Caco-2 (cell line): ENCODE data around the gene SRRM2. TPM values are rescaled to one million over a fixed set of nuclear protein-coding genes. Genes with fewer than 3 reads are reported as not detected.

Experiments used
- BruUV-seq: library from RNA; stranded (reverse); fragments of 400-500 nt; replicated peaks from 2 replicates; lab custom pipeline; 2021; lab: Mats Ljungman, UMichigan
- CTCF ChIA-PET: fragments of 300-600 bp; sonication (Branson Sonifier 250); formaldehyde crosslinking; loops from one replicate; lab custom pipeline; 2022; ENCODE audit warnings: antibody characterized with exemption; lab: Charles Lee
- POLR2A ChIA-PET: fragments of 300-600 bp; sonication (Branson Sonifier 250); formaldehyde crosslinking; loops from one replicate; lab custom pipeline; 2022; ENCODE audit warnings: antibody characterized with exemption; lab: Charles Lee
- DNase-seq, 2 experiments: peaks; one replicate each; pipeline versions ENCODE4 v3.0.0 to v3.0.0-alpha.2; 2020 to 2022
- H3K27me3 ChIP-seq: replicated peaks from 2 replicates; pipeline ENCODE4 v1.6.0; 2011; ENCODE audit warnings: low read length; ENCODE audit not compliant: control insufficient read depth, insufficient read depth
- H3K36me3 ChIP-seq: 2 replicates; pipeline ENCODE4 v1.5.1; 2011; ENCODE audit warnings: low read length; ENCODE audit not compliant: control insufficient read depth, insufficient read depth
- H3K4me1 ChIP-seq: fragments of 250-450 bp; sonication (Bioruptor Pico); 2 replicates; pipeline ENCODE4 v1.5.1; 2020; ENCODE audit warnings: mild to moderate bottlenecking
- H3K4me3 ChIP-seq: 2 replicates; pipeline ENCODE4 v1.5.1; 2011; ENCODE audit warnings: low read depth, mild to moderate bottlenecking, control low read depth, low read length
- H3K9me3 ChIP-seq: fragments of 250-450 bp; sonication (Bioruptor Pico); 2 replicates; pipeline ENCODE4 v1.5.1; 2020; ENCODE audit warnings: mild to moderate bottlenecking, moderate library complexity
- H3K27ac Mint-ChIP-seq: one replicate; pipeline ENCODE4 v1.8.0; 2022; ENCODE audit warnings: mixed read lengths; ENCODE audit not compliant: unreplicated experiment
- H3K27me3 Mint-ChIP-seq: one replicate; pipeline ENCODE4 v1.8.0; 2022; ENCODE audit warnings: mixed read lengths; ENCODE audit not compliant: insufficient read depth, unreplicated experiment
- H3K36me3 Mint-ChIP-seq: one replicate; pipeline ENCODE4 v1.8.0; 2022; ENCODE audit warnings: mild to moderate bottlenecking, mixed read lengths; ENCODE audit not compliant: insufficient read depth, unreplicated experiment
- H3K4me1 Mint-ChIP-seq: one replicate; pipeline ENCODE4 v1.8.0; 2022; ENCODE audit warnings: low read depth, mixed read lengths; ENCODE audit not compliant: unreplicated experiment
- H3K4me3 Mint-ChIP-seq: one replicate; pipeline ENCODE4 v1.8.0; 2022; ENCODE audit warnings: mild to moderate bottlenecking, moderate library complexity, mixed read lengths; ENCODE audit not compliant: unreplicated experiment
- H3K9me3 Mint-ChIP-seq: one replicate; pipeline ENCODE4 v1.8.0; 2022; ENCODE audit warnings: mixed read lengths; ENCODE audit not compliant: unreplicated experiment
- CTCF ChIP-seq, 2 experiments: fragments of 200-600 bp in 1 of 2; IDR thresholded peaks; 1 replicate in 1 of 2; 2 replicates in 1 of 2; pipeline versions ENCODE4 v1.5.1 to v1.8.0; 2011 to 2022; ENCODE audit warnings: antibody characterized with exemption in 1 of 2, control low read depth in 1 of 2, inconsistent platforms in 1 of 2, low read depth in 1 of 2, low read length in 1 of 2, mild to moderate bottlenecking in 1 of 2, moderate library complexity in 1 of 2; ENCODE audit not compliant: insufficient read depth in 1 of 2, severe bottlenecking in 1 of 2, unreplicated experiment in 1 of 2
- intact Hi-C: fragments of 100-400 bp; cut with micrococcal nuclease; formaldehyde crosslinking; loops from one replicate; pipeline ENCODE4 v1.10.0; 2022; ENCODE audit not compliant: unreplicated experiment
- total RNA-seq: library from RNA; stranded (reverse); gene quantifications from 2 replicates; pipeline ENCODE4 v1.2.3, GENCODE V29; 2022

The SRRM2 gene
- total RNA-seq, 1 experiment from 2014 or later = 332 TPM

GRCh38 chr16:2779978-2780898, 27.8 kb downstream of the SRRM2 start:
- Mint-ChIP-seq H3K36me3 (peaks cover 15% of the 10 kb centered on the region), H3K4me3 (no peak overlapping the region), H3K27me3 (no peaks in the 10 kb centered on the region), H3K4me1 (peaks cover 6% of the 10 kb centered on the region), H3K27ac (no peak overlapping the region), H3K9me3 (no peaks in the 10 kb centered on the region)
- H3K9me3 ChIP-seq = no peaks in the 10 kb centered on the region
- ChIA-PET CTCF (no interaction called here), POLR2A (interaction anchor here (0.6 kb wide), 1 partner anchor 39 kb away, joined by 8 read pairs; no protein-coding TSS in a partner anchor)
- no TSS peak for BruUV-seq
- intact Hi-C loops = loop anchor here (2.0 kb wide), 1 partner anchor 89 kb away; no protein-coding TSS in a partner anchor
- no peaks in the 10 kb centered on the region for H3K27me3 ChIP-seq
- 0 out of 2 replicates have a peak, but pooled peaks cover under 1% of the 10 kb centered on the region for H3K36me3 ChIP-seq
- TF ChIP-seq CTCF (IDR thresholded peaks at IDR 0.05; ENCODE audit: insufficient read depth in 1 of 2, low read depth in 1 of 2, low read length in 1 of 2, severe bottlenecking in 1 of 2, unreplicated experiment in 1 of 2) = no peak
- peaks cover 15% of the 10 kb centered on the region for H3K4me1 ChIP-seq
- no peak for DNase-seq
- H3K4me3 ChIP-seq = no peak overlapping the region

- Histone ChIP-seq H3K4me3 (no peak overlapping the region), H3K36me3 (no peaks in the 10 kb centered on the region), H3K4me1 (peaks cover 7% of the 10 kb centered on the region), H3K27me3 (no peaks in the 10 kb centered on the region), H3K9me3 (no peaks in the 10 kb centered on the region)
- BruUV-seq = no TSS peak
- Mint-ChIP-seq H3K36me3 (peaks cover 6% of the 10 kb centered on the region), H3K27ac (peak overlapping the region; percentile 59), H3K27me3 (no peaks in the 10 kb centered on the region), H3K4me1 (peaks cover 6% of the 10 kb centered on the region), H3K4me3 (no peak overlapping the region), H3K9me3 (no peaks in the 10 kb centered on the region)
- intact Hi-C loops = loop anchor here (1.0 to 2.0 kb wide), 2 partner anchors 40 to 86 kb away; no protein-coding TSS in a partner anchor
- ChIA-PET CTCF (interaction anchor here (0.6 kb wide), 1 partner anchor 376 kb away, joined by 6 read pairs; no protein-coding TSS in a partner anchor), POLR2A (no interaction called here)
- peak in 1 of 2 experiments; percentile 28 for TF ChIP-seq CTCF (IDR thresholded peaks at IDR 0.05; ENCODE audit: insufficient read depth in 1 of 2, low read depth in 1 of 2, low read length in 1 of 2, severe bottlenecking in 1 of 2, unreplicated experiment in 1 of 2)
- peak in 1 of 2 experiments; percentile 45 for DNase-seq
These were observed 30.3 kb downstream of the SRRM2 start for GRCh38 chr16:2782583-2783351.
